D341Med (cell line): ENCODE measurements around the gene MMD.
A peak's percentile ranks its signal among the peaks of the same experiment; 100 is the strongest.
"Not testable (repeated sequence)": the region's sequence is repeated elsewhere in the genome, so short reads cannot be mapped to it uniquely, and the experiment has no call there.

ENCODE experiments used
- DNase-seq: peaks from one replicate; pipeline ENCODE4 v3.0.0; 2012; ENCODE audit warnings: low spot score

MMD gene, protein sequence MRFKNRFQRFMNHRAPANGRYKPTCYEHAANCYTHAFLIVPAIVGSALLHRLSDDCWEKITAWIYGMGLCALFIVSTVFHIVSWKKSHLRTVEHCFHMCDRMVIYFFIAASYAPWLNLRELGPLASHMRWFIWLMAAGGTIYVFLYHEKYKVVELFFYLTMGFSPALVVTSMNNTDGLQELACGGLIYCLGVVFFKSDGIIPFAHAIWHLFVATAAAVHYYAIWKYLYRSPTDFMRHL

GRCh38 chr17:55421179-55421934 is at the start of gene MMD:
Gene MMD (minus strand): TSS chr17:55421835. CDS start chr17:55421695, 140 bp downstream.
- peak; percentile 82 for DNase-seq

- no peak for DNase-seq
These were observed 45.0 kb upstream of the MMD start for GRCh38 chr17:55466671-55467070.

DNA sequence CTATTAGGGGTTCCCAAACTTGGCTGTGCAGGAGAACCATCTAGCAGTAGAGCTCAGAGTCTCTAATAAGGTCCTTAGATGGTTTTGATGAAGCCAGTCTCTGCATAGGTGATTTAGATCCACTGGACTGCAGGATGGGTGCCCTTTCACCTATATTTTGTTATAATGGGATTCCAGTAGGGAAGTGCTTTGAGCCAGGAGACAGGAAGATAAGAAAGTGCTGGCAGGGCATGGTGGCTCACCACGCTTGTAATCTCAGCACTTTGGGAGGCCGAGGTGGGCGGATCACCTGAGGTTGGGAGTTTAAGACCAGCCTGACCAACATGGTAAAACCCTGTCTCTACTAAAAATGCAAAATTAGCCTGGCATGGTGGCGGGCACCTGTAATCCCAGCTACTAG is 44.1 kb upstream of the MMD start:
- not testable (repeated sequence) for DNase-seq

- DNase-seq: no peak
These were observed 42.0 kb upstream of the MMD start for GRCh38 chr17:55463600-55463999.

- no peak for DNase-seq
These were observed 41.1 kb upstream of the MMD start for GRCh38 chr17:55462711-55463110.

GRCh38 chr17:55462234-55462633 is 40.6 kb upstream of the MMD start:
- no peak for DNase-seq

GRCh38 chr17:55458978-55459377 is 37.3 kb upstream of the MMD start:
- DNase-seq: no peak

GRCh38 chr17:55458287-55458900 is 36.8 kb upstream of the MMD start:
- no peak for DNase-seq

DNA sequence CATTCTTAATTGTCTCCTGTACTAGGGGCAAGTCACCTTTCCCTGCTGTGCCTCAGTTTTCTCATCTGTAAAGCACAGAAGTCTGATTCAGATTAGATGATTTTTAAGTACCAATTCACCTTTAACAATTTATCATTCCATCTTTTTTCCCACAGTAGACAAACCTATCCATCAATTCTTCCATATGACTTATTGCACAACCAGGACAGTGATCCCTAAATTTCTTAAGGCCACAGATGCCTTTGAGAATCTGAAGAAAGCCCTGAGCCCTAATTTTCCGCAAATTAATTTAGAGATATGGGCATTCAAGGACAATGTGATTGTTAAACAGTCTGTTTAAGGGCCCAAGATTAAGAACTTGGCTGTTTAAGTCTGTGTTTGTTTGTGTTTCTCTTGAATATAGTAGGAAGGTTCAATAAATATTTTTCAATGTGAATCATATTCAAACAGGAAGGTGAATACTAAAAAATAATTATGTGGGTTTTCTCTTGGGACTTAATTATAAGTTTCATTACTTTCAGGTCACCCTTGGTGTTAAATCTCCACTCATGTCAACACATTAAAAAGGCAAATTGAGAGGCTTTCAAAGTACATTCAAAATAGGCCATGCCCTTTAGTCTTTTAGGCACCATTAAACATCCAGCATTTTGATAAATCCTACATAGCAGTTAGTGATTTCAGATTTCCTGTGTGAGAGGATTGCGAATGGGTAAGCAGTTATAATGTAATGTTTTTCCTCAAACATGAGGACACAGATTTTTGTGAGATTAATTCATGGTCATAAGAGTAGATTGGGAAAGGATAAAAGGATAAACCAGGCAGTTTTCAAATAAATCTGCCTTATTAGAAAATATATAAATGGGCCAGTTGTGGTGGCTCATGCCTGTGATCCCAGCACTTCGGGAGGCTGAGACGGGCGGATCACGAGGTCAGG is 34.9 kb upstream of the MMD start:
- no peak for DNase-seq

DNA sequence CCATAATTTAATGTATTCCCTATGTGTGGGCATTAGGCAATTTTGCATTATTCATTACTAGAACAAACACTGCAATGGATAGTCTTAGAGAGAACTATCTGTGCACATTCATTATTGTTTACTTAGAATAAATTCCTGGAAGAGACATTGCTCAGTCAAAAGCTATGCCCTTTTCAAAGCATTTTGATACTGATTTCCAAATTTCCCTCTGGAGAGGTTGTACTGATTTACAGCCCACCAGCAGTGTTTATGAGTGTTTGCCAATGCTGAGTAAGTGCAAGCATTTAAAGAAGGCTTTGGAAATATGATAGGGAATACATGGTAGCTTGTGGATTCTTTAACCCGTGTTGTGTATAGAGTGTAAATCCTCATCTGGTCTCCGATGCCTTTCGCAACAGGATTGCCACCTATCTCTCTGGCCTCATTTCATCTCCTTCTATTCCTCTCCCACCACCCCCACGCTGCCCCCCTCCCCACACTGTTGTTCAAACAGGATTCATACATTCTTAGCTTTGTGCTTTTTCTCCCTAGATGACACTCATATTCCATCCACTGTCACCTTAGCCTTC is 33.4 kb upstream of the MMD start:
- no peak for DNase-seq

GRCh38 chr17:55453839-55454557 is 32.4 kb upstream of the MMD start:
- no peak for DNase-seq

GRCh38 chr17:55452139-55452790 is 30.6 kb upstream of the MMD start:
- DNase-seq: no peak

GRCh38 chr17:55451758-55452138 is 30.1 kb upstream of the MMD start:
- no peak for DNase-seq

DNA sequence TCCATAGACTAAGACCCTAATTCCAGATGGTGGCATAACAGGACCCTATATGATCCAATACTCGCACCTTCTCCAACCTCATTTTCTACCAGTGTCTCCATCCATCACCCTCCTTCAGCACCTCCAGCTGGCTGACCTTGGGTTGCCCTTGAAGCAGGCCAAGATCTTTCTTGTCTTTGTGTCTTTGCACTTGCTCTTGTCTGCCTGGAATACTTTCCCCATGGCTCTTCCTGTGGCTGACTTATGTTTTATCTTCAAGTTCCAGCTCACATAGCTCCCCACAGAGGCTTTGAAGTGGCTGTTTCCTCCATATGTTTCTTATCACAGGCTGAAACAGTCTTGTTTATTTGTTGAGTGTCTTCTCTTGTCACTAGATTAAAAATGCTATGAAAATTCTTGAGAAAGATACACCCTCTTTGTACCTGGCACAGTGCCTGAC is 29.6 kb upstream of the MMD start:
- no peak for DNase-seq

DNA sequence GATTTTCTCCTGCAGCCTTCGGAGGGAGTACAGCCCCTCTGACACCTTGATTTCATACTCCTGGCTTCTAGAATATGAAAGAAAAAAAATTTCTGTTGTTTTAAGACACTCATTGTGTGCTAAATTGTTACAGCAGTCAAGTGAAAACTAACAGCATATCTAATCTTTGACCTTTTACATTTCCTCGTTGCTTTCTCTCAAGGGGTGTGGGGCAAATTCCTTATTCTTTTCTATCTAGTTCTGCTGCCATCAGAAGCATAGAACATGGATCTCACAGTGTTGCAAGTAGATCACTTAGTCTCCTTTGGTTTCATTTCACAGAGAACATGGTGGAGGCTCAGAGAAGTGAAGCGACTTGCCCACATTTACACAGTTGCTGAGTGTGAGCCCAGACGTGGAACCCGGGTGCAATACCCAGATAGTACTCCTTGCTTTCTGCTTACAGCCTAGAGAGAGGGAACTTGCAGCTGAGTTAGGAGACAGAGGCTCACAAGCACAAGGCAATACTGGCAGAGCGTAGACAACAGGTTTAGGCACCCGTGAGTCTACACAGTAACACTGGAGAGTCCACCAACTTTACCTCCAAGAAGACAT is 28.7 kb upstream of the MMD start:
- no peak for DNase-seq

GRCh38 chr17:55448681-55449080 is 27.0 kb upstream of the MMD start:
- DNase-seq: no peak

DNA sequence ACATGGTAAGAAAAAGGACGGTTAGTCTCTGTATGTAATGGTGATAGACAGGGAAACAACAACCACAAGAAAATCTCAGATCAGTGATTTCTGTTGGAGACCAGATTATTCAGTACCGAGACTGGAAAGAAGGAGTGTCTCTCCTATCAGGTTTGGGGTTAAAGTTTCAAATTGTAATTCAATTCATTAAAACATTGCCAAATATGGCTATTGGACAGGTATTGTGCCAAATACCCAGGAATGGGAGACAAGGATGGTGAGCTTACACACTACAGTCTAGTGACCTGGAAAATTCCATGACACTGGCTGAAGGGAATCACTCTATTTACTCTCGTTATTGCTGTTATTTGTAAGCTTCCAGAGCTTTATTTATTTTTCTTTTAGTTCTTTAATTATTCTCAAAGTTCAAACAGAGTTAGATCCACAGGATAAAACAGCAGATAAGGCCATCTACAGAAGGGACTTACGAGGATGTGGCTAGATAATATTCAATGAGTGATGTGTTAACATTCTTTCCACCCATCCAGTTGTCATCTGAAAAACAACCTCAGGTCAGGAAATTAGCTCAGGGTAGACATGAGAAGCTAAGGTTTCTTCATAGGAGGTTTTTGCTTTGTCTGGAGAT is 25.1 kb upstream of the MMD start:
- no peak for DNase-seq

GRCh38 chr17:55446004-55446403 is 24.4 kb upstream of the MMD start:
- not testable (repeated sequence) for DNase-seq
